GM18505 (cell line): ENCODE results near the gene ANP32B.

Experiments
- ATAC-seq: cut with Tn5 transposase; IDR thresholded peaks from one replicate; pipeline ENCODE4 v1.9.1; 2021; ENCODE audit not compliant: unreplicated experiment
- POLR2A ChIP-seq: IDR thresholded peaks from 4 replicates; pipeline ENCODE4 v1.6.1; 2011; ENCODE audit warnings: borderline replicate concordance; ENCODE audit not compliant: insufficient read depth, insufficient read length; ENCODE audit errors: extremely low read depth

The ANP32B gene

DNA sequence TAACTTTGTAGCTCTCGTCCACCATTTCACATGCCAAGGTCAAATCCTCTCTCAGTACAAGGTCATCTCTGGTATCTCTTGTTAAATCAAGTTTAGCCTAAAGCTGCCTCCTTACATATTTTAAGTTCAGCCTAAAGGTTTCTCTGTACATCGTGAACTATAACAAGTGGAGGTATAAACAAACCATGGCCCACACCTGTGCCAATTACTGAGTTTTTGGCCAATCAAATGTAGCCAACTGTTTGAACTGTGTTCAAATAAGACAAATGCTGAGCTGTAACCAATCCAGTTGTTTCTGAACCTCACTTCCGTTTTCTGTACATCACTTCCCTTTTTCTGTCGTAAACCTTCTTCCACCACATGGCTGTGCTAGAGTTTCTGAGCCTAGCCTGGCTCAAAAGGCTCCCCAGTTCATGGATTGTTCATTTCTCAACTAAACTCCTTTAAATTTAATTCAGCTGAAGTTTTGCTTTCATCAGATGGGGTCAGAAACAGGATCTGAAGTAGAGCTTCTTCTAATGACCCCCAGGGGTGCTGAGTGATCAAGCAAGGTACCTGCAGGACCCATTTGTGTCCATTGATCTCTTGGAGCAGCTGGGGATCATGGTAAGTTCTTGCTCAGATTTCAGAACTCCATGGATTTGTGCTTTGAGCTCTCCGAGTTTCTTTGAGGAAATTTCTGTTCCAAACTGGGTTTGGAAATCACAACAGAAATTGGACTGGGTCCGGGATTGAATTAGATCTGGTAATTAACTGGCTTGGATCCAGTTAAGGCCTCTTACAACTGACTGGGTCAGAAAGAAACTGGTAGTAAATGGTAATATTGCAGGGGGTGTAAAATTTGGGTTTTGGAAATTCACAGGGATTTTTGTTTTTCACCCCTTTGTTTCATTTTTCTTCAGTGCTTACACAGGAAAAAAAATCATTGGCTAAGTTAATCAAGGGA is 62.4 kb downstream of the ANP32B start:
- peak; percentile 65 for TF ChIP-seq POLR2A
- no peak for ATAC-seq

DNA sequence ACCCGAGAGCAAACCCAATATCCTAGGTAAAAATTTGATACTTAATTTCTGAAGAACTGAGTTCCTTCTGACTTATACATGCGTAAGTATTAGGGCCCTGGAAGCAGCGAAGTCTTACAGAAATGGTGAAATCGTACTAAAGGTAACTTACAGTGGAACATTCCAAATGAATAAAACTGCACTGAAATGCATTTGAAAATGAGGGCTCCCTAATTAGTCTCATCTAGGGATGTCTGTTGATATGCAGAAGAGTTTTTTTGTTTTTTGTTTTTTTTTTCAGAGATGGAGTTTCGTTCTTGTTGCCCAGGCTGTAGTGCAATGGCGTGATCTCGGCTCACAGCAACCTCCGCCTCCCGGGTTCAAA is 63.0 kb downstream of the ANP32B start:
- TF ChIP-seq POLR2A, result no peak
- ATAC-seq, result no peak

DNA sequence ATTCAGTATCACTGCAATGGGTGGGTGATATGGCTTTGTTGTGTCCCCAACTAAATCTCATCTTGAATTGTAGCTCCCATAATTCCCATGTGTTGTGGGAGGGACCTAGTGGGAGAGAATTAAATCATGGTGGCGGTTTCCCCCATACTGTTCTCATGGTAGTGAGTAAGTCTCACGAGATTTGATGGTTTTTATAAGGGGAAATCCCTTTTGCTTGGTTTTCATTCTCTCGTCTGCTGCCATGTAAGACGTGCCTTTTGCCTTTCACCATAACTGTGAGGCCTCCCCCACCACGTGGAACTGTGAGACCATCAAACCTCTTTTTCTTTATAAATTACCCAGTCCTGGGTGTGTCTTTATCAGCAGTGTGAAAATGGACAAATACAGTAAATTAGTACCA is 63.9 kb downstream of the ANP32B start:
- ATAC-seq, result no peak
- no peak for TF ChIP-seq POLR2A

DNA sequence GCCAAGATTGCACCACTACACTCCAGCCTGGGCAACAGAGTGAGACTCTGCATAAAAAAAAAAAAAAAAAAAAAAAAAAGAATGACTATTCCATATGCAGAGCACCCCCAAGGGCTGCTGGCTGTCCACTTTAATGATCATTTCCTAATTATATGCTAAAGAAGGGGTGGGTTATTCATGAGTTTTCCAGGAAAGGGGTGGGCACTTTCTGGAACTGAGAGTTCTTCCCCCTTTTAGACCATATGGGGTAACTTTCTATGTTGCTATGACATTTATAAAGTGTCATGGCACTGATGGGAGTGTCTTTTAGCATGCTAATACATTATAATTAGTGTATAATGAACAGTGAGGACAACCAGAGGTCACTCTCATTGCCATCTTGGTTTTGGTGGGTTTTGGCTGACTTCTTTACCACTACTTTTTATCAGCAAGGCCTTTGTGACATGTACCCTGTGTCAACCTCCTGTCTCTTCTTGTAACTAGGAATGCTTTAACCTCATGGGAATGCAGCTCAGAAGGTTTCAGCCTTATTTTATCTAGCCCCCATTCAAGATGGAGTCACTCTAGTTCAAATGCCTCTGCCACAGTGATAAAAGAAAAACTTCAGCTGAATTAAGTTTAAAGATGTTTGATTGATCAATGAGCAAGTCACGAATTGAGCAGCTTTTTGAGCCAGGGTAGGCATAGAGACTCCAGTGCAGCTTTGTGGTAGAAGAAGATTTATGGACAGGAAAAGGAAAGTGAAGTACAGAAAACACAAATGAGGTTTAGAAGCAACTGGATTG is 66.3 kb downstream of the ANP32B start:
- no peak for ATAC-seq
- TF ChIP-seq POLR2A, result no peak

GRCh38 chr9:98050351-98050750 is 67.2 kb downstream of the ANP32B start:
- ATAC-seq, result no peak
- TF ChIP-seq POLR2A, result no peak

GRCh38 chr9:98054376-98054951 is 71.3 kb downstream of the ANP32B start:
- no peak for ATAC-seq
- TF ChIP-seq POLR2A, result no peak

- peak; percentile 96 for TF ChIP-seq POLR2A
- peak; percentile 95 for ATAC-seq
These were observed 73.4 kb downstream of the ANP32B start, which contains the start of gene NANS for GRCh38 chr9:98056269-98057137. Gene NANS, plus strand, starts transcription at chr9:98056732. Its CDS starts 77 bp downstream, at chr9:98056809.

DNA sequence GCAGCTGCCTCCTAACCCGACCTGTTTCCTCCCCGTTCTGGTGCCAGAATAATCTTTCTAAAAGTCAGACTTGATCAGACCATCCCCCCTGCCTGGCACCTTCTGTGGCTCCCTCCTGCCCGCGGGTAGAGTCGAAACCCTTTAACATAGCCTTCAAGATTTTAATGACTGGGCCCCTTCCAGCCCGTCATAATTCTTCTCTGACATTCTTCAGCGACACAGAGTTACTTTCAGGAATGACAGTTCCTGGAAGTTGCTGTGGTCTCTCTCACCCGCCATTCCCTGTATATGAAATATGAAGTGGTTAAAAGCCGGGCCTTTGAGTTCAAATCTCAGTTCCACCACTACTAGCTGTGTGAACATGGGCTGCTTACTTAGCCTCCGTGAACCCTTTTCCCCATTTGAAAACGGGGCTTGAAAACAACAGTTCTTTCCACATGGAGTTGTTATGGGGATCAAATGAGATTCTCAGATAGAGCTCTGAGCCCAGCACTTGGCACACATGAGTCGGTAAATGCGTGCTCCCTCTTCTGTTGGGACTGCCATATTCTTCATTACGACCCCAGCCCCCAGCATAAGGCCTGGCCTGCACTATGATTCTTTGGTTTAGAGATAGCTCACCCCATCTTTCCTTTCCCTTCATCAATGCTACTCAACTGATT is 74.1 kb downstream of the ANP32B start:
- ATAC-seq, result no peak
- no peak for TF ChIP-seq POLR2A

DNA sequence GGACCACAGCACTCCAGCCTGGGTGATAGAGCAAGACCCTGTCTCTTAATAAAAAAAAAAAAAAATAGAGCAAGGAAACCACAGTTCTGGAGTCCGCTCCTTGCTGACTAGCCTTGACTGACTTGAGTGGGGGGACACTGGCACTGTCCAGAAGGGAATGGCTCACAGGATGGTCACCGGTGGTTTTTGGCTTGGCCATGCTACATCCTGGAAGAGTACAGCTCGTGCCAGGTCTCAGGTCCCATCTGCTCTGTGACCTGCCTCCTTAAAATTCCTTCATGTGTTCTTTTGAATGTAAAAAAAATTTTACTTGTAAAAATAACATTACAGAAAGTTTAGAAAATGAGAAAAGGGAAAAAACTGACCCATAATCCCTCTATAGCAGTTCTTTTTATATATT is 79.0 kb downstream of the ANP32B start:
- ATAC-seq, result no peak
- no peak for TF ChIP-seq POLR2A

DNA sequence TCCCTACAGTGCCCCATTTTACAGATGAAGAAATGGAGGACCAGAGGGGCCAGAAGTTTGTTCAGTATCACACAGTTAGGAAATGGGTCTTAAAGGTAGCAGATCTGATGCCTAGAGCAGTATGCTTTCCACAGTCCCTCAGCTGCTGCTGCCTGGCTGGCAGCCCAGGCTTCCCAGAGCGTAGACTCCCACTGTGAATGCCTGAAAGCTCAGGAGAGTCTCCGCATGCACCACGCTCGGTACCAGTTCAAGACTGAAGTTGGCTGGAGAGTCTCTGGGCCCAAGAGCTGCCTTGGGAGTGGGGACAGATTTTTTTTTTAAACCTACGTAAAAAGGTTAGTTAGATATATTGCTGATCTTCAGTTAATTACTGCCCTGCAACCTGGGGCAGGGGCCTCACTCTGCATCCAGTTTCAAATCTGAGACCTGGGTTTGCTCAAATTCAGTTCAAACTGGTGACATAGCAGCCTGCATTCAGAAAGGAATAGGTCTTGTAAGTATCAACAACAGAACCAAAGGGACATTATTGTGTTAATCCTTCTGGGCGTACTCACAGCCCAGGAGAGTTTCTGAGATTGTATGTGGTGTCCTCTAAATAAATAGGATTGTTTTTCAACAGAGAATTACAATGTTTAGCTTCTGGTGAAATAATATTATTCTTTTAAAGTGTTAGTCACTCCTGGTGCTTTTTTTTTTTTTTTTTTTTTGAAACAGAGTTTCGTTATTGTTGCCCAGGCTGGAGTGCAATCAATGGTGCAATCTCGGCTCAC is 81.7 kb downstream of the ANP32B start:
- ATAC-seq, result no peak
- TF ChIP-seq POLR2A, result no peak
